SIG-M5 treated with dmso at 0.1 percent for 504 hours (cell line): Measurements from ENCODE around the gene NFIA.

Source experiments
- DNase-seq: peaks from one replicate; lab custom pipeline; 2025; ENCODE audit not compliant: unreplicated experiment; lab: John Stamatoyannopoulos, UW

The NFIA gene

DNA sequence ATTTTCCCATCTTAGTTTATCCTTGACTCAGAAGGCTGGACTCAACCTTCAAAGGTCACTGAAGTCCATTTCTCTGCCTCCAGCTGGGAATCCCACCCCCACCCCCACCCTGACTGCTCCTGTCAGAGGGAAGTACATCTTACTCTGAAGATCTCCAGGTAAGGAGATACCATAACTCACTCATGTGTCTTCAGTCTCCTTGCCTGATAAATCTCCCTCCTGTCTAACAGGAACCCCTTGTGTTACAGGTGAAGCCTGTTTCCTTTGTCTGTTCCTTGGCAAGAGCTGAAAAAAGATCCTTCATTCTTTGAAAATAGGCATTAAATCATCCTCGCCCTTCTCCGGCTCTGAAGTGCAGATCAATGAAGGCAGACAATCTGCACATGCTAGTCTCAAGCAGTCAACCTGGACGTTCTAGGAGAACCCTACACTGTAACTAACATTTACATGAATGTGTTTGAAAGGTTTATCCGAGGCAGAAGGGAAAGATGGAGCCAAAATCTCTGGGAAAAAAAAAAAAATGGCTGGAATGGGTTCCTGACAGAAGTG is 392.0 kb downstream of the NFIA start:
- no peak for DNase-seq

DNA sequence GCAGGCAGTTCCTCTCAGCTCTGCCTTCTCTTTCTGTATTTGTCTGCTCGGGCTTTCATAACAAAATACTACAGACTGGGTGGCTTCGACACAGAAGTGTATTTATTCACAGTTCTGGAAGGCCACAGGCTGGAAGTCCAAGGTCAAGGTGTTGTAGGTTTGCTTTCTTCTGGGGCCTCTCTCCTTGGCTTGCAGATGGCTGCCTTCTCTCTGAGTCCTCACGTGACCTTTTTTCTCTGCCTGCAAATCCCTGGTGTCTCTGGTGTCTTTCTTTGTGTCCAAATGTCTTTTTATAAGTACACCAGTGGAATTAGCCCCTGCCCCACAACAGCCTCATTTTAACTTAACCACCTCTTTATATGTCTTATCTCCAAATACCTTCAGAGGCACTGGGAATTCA is 392.6 kb downstream of the NFIA start:
- no peak for DNase-seq

DNA sequence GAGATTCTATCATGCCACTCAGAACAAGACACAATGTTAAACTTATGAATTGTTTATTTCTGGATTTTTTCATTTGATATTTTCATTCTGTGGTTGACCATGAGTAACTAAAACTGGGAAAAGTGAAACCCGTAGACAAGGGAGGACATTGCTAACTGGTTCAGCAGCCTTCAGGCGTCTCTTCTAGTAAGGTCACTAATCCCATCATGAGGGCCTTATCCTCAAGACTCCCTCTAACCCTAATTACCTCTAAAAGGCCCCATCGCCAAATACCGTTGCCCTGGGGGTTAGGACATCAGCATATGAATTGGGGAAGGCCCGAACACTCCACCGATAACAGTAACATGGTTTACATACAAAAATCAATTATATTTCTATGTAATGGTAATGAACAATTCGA is 394.9 kb downstream of the NFIA start:
- DNase-seq = no peak

DNA sequence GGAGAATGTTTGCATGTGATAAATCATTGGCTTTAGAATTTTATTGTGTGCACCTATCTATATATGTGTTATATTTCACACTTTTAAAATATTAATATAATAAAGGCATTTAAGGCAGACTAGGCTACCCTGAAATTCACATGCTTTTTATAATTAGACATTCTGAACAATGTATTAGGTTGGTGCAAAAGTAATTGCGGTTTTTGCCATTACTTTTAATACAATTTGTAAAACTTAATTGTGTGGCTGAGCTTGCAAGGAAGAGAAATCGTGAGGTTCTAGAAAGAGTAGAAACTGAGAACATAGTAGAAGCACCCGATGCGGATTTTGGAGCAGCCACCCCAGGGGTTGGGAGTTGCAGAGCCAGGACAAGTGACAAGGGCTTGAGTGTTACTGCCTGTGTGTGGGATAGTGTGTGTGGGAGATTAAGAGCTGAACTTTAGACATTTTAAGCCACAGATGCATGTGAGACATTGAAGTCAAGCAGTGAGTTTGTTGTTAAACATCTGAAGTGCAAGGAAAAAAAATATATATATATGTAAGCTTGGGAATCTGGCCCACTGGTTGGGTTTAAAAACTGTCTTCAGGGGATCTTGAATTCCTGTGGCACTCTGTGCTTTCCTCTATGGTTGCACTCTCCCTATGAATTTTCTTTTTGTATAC is 398.0 kb downstream of the NFIA start:
- no peak for DNase-seq

DNA sequence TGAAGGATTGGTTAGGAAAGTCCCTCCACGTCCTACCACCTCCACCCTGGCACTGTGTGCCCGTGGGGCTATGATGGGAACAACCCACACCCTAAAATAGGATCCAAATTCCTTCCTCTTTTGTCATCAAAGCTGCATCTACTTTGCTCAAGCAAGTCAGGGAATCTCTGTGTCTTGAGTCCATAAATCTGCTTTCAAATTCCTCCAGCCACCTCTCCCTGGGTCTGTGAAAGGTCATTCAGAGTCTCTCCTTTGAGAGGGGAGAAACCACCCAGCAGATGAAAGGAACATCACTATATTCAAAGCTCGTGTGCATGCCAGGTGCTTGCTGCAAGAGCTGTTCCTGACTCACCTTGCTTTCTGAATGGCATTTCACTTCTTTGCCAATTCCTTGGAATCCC is 399.0 kb downstream of the NFIA start:
- DNase-seq = no peak

DNA sequence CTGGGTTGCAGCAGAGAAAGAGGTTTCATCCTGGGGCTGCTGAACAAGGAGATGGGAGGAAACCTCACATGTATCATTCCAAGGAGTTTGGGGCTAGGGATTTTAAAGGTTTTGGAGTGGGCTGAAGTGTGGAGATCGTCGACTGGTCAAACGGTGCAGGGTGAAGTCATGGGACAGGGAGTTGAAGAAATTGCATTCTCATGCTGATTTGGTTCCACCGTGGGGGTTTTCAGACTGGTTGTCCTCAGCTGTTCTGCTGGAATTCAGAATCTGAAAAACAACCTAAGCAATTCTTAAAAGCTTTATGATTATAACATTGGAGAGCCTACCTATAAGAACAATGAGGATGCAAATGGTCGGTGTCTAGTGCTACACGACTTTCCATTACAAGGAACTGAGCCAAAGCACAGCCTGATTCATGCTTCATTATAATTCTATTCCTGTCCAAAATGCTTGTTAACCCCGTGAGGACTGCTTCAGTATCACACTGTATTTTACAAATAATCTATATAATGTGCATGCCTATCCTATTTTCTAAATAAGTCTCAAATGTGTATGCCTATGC is 399.9 kb downstream of the NFIA start:
- DNase-seq = no peak

DNA sequence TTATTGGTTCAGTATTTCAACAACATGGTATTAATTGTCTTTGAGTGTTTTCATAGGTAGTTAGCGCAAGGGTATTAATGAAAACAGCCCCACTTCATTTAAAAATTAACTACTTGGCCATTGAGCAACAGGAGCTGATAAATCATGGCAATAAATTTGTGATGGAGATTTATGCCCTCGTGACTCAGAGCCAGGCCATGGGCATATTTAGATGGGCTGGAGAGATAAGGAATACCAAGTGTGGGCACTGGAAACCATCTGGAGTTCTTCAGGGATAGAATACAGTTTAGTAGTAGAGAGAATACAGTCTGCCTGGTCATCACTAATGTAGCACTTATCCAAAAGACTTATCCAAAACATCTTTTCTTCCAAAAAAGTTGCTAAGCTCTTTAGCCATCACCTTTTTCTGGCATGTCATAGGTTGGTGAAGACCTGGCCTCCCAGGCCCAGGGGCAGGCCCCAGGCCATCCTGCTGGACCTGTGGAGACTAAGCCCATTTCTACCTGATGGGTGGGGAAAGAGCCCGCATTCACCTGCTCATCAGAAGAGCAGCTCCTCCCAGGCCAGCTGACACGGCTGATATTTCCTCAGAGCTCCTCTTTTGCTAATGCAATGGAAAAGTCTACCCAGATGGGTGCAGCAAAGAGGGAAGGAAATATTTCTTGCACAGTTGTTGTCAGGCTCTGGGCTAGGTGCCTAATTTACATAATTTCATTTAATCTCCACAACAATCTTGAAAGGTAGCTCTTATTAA is 404.6 kb downstream of the NFIA start:
- DNase-seq = no peak

DNA sequence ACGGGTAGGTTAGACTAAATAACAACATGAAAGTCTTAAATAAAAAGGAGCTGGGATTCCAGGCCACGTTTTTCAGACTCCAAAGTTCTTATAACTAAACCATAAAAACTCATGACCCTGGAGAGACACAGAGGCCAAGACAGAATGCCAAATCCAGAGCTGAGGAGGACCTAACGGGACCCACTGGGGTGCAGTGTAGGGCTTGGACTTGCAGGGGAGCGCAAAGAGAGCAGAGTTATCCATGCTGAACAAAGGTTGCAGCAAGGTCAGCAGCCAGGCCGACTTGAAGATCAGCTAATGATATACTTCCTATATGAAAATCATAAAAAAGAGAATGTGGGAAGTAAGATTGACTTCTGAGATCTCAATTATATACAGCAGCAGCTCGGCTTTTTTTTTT is 405.4 kb downstream of the NFIA start:
- DNase-seq = no peak

DNA sequence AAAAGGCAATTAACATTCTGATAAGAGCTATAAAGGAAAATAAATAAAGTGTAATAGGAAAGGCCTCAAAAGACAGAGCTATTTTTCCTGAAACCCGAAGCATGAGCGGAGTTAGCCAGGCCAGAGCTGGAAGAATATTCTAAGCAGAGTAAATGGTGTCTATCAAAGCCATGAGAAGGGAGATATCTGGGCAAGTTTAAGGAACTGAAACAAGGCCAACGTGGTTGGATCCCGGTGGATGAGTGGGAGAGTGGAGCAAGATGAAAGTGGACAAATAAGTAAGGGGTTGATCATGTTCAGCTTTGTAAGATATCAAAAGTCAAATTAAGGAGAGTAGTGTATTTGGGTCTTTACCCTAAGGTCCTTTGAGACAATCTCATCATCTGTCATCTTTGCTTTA is 408.6 kb downstream of the NFIA start:
- DNase-seq = no peak

DNA sequence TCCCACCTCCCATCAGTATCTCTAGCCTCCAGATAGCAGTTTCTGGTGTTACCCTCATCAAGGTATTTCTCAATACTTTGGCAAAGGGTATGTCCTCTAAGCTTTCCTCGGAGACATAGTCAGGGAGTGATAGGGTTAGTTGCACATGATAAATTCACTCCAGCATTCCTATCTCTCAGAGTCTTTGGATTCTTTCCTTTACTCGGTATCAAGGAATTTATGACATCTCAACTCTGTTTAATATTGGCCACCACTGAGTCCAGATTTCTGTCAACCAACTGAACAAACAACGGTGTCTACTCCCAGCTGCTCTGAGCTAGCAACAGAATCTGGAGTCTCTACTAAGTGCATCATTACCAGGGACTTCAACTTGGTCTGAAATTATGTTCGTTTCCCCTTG is 409.1 kb downstream of the NFIA start:
- DNase-seq = no peak

DNA sequence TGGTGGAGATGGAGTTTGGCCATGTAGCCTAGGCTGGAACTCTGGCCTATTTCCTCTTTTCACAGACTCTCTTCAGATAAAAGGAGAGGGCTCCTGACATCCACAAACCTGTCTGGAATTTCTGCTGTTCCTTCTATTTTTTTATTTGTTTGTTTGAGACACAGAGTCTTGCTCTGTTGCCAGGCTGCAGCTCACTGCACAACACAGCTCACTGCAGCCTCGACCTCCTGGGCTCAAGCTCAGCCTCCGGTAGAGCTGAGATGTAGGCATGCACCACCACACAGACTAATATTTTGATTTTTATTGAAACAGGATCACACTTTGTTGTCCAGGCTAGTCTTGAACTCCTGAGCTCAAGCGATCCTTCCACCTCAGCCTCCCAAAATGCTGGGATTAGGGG is 411.6 kb downstream of the NFIA start:
- DNase-seq = no peak

DNA sequence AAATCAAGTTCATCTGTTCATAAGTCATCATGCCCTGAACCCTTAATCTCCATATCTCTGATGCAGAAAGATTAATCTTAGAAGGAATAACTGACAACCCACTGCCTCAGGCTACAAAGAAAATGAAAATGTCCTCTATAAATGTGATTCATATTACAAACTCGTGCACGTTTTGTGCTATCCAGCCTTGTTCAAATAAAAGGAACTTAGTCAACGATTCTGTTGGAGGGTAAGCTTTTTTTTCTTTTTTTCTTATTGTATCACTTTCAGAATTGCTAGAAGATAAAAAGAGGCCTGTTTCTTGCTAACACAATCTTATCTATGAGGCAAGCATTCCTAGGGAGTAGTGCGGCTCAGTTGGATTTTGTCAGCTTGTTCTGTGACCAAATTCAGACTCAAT is 414.1 kb downstream of the NFIA start:
- no peak for DNase-seq

DNA sequence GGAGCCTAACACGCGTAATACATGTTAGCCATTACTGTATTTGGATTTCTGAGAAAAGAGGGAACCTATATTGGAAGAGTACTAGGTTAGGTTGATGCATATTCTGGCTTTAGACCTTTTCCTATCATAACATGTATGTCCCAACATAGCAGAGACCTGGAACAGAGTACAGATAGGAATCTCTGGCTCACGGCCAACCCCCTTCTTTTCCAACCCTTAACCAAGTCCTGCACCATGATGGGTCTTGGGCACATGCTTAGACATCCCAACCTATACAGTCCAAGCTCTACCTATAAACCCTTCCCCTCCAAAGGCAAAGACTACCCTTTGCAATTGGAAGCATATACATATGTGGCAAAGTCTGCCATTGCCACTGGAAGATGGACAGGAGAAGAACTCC is 414.7 kb downstream of the NFIA start:
- DNase-seq = no peak

DNA sequence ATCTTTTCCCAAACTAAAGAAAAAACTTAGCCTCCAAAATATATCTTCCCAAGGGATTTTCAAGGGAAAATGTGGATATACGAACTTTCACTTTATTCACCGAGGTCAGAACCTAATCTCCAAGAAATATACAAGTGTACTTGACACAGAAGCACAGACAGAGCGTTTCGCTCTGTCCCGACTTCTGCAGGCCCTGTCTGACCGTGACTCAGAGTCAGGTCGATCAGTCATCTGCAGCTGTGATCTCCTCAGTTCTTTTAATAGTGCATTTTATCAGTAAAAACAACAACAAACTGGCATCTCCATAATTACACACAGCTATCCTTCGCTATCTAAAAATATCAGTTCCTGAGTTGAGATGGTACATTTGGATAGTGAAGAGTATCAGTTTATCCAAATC is 416.0 kb downstream of the NFIA start:
- no peak for DNase-seq

DNA sequence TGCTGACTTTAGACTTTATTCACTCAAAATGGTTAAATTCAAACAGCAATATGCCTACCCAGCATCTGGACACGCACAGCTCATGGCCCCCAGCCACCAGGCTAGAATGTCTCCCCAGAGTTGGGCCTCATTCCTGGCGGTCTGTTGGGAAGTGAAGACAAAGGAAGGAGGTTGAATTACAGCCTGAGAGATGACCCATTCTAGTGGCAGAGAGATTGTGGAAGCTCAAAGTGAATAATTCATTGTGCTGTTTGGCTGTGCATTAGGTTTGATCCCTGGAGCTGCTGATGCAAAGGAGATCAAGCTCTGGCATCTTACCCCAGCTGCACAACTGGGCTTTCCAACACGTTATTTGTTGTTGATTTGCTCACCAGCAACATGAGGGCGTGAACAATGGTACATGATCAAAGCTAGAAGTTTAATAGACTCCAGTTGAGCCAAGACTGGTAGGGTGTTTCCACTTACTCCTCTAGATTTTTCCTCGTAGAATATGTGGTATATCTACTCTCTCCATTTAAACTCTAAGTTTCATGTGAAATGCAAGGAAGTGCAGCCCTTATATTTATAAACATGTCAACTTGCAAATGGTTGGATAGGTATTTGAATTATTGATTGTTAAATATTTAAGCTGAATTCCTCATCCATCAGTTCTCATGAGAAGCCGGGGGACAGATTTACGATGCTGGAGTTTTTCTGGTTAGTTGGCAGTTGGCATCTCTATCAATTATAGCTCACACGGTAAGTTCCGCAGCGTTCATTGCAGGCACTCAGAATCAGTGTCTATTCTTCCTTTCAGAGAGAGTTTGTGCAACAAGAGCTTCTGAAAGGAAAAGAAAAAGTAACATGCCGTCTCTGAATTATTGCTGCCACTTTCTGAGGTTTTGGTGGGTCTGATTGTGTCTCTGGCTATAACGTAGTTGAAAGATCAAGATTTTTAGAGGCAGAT is 419.9 kb downstream of the NFIA start:
- DNase-seq = no peak

DNA sequence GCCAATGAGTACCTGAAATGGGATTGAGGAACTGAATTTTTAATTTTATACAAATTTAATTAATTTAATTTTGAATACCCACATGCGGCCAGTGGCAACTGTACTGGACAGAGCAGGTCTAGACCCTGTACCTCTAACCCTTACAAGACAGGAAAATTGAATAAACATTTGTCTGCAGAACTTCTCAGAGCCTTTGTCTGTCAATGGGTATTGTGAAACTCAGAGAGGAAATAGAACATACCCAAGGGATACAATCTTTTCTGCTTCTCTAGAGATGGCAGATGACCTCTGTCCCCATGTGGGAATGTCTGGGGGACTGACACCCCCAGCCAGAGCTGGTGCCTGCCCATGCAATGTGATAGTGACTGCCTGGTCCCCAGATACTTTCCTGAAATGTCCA is 421.9 kb downstream of the NFIA start:
- DNase-seq = no peak

DNA sequence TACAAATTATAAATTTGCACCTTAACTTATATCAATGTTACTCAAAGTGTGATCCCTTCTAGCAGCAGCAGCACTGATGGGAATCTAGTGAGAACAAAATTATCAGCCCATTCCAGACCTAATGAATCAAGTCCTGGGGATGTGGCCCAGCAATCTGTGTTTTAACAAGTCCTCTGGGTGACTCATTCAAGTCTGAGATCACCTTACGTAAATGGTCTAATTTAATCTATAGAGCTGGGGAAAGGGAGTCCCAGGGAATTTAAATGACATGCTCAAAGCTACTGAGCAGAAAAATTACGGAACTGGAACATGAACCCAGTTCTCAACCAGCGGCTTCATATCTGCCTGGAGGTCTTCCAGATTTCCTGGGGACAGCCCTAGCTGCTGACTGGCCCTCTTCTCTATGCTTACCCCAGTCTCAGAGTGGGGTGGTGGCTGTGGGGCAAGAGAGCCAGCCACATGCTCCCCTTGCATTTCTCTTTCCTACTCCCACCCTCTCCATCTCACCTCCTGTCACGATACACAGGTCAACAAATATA is 422.6 kb downstream of the NFIA start:
- DNase-seq = no peak

DNA sequence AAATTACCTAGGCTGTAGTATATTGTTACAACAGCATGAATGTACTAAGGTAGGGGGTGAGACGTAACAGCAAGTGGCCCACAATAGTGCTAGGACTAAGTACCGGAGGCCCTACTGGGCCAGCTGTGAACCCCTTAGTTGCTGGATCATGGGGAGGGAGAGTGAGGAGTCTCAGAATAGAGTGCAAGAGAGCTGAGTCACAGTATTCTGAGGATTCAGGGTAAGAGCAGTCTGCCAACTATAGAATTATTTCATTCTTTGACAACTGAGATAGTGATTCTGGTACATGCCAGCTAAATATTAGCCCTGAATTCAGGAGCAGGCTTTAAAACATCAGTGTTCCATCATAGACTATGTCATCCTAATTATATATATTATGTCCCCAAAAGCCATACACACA is 423.9 kb downstream of the NFIA start:
- DNase-seq = no peak

DNA sequence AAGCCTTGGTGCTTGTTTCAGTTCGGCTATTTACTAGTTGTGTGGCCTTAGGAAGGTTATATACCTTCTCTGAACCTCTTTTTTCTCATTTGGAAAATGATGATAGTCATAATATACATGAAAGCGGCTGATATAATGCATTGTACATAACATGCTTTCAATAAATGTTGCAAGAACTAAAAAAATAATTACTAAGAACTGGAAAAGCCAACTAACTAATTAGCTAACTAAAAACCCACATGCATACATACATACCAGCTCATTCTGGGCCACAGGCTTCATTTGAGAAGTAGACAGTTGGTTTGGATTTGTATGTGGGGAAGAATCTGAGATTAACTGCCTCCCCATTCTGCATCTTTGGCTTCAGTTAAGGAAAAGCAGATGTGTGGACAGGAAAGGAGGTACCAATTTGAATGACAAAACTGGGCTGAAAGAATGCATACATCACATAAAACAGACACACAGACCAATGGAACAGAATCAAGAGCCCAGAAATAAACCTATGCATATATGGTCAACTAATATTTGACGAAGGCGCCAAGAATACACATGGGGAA is 424.7 kb downstream of the NFIA start:
- no peak for DNase-seq
